NCI-H128 (cell line): ENCODE results near the gene CYYR1.
"Not testable (repeated sequence)": the region's sequence is repeated elsewhere in the genome, so short reads cannot be mapped to it uniquely, and the experiment has no call there.

ENCODE experiments used
- DNase-seq: peaks from one replicate; lab custom pipeline; 2025; ENCODE audit not compliant: unreplicated experiment; lab: John Stamatoyannopoulos, UW

CYYR1 gene

DNA sequence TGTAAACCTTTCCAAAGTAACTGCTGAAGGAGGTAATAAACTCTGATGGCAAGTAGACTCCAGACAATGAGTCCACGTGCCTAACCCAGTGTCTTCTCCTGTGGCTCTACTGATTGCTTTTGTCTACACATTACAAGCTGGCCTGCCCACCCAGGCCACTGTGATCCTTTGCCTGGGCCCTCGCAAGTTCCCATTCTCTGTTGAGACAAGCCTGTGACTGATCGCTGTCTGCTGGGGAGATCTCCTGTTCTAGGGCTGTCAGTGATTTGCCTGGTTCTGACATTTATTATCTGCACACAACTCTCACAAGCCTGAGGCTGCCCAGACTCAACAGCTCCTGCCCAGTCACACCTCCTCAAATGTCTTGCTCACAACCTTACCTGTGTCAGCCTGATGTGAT lies 81.4 kb downstream of the CYYR1 start:
- no peak for DNase-seq

DNA sequence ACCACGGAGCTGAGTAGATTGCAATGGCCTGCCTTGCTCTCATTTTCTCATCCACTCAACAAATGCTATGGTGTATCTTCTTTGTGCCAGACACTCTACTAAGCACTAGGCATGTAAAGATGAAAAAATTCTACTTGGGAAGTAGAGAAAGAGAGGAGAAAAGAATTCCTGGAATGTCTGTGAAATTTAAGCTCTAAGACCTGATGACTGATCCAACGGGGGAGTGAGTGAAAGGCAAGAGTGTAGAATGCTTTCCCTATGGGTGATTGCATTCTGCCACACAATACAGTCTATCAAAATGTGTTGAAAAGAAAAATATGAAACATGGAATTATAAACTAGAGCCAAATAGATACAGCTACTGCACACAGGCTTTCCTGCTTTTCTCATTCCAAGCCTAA lies 82.3 kb downstream of the CYYR1 start:
- no peak for DNase-seq

- DNase-seq: no peak
Measured at GRCh38 chr21:26489781-26490180, 83.3 kb downstream of the CYYR1 start.

- DNase-seq: no peak
Measured at GRCh38 chr21:26487981-26488480, 85.1 kb downstream of the CYYR1 start.

GRCh38 chr21:26473471-26473870 lies 99.6 kb downstream of the CYYR1 start:
- no peak for DNase-seq

GRCh38 chr21:26471099-26471471 lies 102.0 kb downstream of the CYYR1 start:
- DNase-seq: no peak

DNA sequence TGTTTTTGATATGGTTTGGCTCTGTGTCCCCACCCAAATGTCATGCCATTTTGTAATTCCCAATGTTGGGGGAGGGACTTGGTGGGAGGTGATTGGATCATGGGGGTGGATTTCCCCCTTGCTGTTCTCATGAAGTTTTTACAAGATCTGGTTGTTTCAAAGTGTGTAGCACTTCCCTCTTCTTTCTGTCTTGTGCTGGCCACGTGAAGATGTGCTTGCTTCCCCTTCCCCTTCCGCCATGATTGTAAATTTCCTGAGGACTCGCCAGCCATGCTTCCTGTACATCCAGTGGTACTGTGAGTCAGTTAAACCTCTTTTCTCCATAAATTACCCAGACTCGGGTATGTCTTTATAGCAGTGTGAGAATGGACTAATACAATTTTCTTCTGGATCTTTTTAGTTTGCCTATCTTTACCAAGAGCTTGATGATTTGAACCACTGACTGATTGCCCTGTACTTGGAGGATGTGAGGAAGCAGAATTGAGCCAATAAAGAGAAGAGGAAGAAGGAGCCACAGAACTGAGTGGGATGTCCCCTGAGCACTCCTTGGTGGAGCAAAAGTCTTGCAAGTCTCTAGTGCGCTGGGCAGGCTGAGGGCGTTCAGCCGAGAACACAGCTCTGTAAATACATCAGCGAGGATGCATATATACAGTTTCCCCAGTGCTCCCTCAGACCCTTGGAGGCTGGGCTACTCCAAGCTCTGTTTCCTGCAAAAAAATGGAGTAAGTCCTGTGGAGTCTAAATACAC lies 102.6 kb downstream of the CYYR1 start:
- no peak for DNase-seq

DNA sequence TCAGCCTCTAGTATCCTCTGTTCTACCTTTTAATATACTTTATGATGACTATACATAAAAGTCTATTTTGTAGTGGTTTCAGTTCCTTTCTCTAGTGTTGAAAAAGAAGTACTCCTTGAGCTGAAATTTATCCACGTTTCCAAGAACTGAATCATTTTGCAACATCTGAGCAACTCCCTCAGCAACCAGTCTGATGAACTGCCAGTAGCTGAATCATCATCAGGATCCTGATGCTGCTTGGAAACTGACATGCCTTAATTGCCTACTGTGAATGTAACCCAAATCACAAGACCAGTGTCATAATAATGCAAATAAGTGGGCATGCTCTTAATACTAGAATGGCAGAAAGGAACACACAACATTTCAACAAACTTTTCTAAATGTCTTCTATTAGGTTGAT lies 103.3 kb downstream of the CYYR1 start:
- no peak for DNase-seq

GRCh38 chr21:26465916-26466315 lies 107.2 kb downstream of the CYYR1 start:
- no peak for DNase-seq

DNA sequence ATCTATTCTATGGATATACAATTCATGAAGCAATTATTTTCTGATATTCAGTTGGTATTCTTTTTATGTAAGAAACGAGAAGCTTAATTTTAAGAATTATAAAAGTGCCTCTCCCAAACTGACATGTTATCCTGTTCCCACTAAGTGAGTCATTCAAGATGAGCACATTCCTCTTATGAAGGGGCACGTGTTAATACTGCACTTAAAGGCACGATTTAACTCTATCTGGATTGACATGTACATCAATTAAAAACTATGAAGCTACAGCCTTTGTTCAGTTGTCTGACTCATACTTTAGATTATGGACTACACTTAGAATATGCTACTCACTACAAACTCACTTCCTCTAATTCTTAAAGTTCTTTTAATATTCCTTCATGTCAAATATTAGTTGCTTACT lies 111.6 kb downstream of the CYYR1 start:
- no peak for DNase-seq

GRCh38 chr21:26460621-26461020 lies 112.5 kb downstream of the CYYR1 start:
- DNase-seq: no peak

- not testable (repeated sequence) for DNase-seq
Measured at GRCh38 chr21:26458854-26459253, 114.2 kb downstream of the CYYR1 start.

DNA sequence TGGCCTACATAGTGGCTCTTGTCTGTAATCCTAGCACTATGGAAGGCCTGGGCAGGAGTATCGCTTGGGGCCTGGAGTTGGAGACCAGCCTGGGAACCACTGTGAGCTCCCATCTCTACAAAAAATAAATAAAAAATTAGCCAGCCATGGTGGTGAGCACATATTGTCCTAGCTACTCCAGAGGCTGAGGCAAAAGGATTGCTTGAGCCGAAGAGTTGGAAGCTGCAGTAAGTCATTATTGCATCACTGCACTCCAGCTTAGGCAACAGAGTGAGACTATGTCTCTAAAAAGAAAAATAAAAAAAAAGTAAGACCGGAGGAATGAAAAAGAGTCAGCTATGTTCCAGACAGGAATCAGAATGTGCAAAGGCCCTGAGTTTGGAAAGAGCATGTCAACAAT lies 115.3 kb downstream of the CYYR1 start:
- no peak for DNase-seq

- DNase-seq: no peak
Measured at GRCh38 chr21:26453267-26453666, 119.8 kb downstream of the CYYR1 start.

DNA sequence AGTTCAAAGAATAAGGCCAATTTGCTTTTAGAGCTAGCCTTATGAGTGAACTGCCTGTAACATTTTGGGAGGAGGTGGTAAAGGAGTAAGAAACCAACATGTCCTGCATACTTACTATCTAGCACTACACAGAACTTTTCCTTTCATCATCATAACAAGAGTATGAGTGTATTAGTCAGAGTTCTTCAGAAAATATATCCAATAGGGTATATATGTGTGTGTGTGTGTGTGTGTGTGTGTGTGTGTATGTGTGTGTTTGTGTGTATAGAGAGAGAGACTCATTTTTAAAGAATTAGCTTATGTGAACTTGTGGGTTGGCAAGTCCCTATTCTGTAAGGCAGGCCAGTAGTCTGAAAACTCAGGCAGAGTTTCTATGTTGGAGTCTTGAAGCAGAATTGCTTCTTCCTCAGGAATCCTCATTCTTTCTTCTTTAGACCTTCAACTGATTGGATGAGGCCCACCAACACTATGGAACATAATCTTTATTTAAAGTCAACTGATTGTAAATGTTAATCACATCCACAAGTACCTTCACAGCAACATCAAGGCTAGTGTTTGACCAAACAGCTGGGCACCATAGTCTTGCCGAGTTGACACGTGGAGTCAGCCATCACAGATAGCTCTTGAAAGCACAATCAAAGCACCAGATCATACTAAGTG lies 121.9 kb downstream of the CYYR1 start:
- DNase-seq: no peak

- no peak for DNase-seq
Measured at GRCh38 chr21:26449161-26449560, 123.9 kb downstream of the CYYR1 start.

GRCh38 chr21:26448751-26449150 lies 124.3 kb downstream of the CYYR1 start:
- DNase-seq: no peak

- DNase-seq: no peak
Measured at GRCh38 chr21:26447932-26448475, 125.1 kb downstream of the CYYR1 start.

DNA sequence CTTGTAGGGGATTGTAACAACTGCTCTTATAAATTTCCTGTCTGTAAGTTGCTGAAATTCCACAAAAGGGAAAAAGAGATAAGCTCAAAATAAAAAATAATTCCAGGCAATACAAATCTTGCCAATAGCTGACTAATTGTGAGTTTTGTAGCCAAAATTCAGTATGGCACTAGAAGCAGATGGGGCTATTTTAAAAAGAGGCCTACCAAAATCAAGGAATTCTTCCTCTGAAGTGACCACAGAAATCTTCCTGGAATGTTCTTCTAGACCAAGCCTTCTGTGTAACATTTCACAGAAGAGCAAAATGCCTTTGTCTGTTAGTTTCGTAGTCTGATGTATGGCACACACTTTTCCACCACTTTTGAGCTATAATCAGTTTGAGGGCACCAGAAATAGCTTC lies 127.6 kb downstream of the CYYR1 start:
- no peak for DNase-seq

- no peak for DNase-seq
Measured at GRCh38 chr21:26444646-26445045, 128.4 kb downstream of the CYYR1 start.

DNA sequence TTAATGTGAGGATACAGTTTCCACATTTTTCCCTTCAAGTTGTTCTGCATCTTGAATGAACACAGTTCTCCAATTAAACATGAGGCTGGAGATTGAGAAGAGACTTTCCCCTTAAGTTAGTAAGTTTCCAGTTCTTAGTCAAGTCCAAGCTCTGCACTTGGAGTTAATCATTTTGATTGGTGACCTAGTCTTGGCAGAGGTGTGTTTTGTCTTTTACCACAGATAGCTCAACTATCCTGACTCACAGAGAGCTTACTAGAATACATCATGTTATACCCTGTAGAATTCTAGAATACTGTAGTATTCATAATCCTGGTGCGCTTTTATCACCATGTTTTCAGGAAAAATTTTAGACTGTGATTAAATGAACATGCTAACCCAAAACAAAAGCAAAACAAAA lies 129.2 kb downstream of the CYYR1 start:
- no peak for DNase-seq

- no peak for DNase-seq
Measured at GRCh38 chr21:26443291-26443690, 129.8 kb downstream of the CYYR1 start.
